Measurements from ENCODE around the gene ANO7. TPM values are rescaled to one million over a fixed set of nuclear protein-coding genes. Genes with fewer than 3 reads are reported as not detected.

ANO7 gene
- total RNA-seq, 3 donors from 2014 or later (not counting 1 experiment from before 2014, with no cell fraction given) = 0.97 to 1.4 (median 1.1) TPM

DNA sequence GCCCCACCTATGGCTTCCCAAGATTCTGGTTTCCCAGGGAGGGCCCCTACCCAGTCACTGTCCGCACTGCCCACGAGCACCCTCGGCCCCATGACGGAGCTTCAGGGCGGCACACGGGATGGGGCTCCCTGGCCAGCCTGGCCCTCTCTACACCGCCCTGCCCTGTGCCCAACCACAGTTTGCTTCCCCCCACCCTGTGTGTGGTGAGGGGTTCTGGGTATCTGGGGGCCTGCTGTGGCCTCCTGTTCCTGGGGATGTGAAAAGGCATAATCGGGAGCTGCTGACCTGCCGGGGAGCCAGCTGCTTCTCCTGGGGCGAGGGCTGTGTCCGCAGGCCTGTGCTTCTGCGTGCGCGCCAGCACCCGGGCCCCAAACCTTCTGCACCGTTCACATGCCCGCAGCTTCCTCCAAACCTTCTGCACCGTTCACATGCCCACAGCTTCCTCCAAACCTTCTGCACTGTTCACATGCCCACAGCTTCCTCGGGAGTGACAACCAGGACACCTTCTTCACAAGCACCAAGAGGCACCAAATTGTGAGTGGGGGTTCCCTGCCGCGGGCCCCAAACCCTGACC is 12.4 kb downstream of the ANO7 start:
- DNase-seq (no peak), ATAC-seq (no peak)
- Mint-ChIP-seq H3K4me3 (no peak overlapping the region), H3K9me3 (no peaks in the 10 kb centered on the region), H3K27me3 (ENCODE audit: low read depth in 2 of 2) (no peaks in the 10 kb centered on the region), H3K27ac (no peak overlapping the region), H3K4me1 (no peaks in the 10 kb centered on the region), H3K36me3 (no peaks in the 10 kb centered on the region)
- TF ChIP-seq, protein P1, sequence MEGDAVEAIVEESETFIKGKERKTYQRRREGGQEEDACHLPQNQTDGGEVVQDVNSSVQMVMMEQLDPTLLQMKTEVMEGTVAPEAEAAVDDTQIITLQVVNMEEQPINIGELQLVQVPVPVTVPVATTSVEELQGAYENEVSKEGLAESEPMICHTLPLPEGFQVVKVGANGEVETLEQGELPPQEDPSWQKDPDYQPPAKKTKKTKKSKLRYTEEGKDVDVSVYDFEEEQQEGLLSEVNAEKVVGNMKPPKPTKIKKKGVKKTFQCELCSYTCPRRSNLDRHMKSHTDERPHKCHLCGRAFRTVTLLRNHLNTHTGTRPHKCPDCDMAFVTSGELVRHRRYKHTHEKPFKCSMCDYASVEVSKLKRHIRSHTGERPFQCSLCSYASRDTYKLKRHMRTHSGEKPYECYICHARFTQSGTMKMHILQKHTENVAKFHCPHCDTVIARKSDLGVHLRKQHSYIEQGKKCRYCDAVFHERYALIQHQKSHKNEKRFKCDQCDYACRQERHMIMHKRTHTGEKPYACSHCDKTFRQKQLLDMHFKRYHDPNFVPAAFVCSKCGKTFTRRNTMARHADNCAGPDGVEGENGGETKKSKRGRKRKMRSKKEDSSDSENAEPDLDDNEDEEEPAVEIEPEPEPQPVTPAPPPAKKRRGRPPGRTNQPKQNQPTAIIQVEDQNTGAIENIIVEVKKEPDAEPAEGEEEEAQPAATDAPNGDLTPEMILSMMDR (IDR thresholded peaks at IDR 0.05) = no peak
- no peaks in the 10 kb centered on the region for H3K9me3 ChIP-seq (ENCODE audit: control insufficient read depth, insufficient read depth, low read length)
- WGBS (ENCODE audit: insufficient coverage) = 62% methylated on average over 21 of the region's 21 CpGs
- no peaks in the 10 kb centered on the region for H3K4me1 ChIP-seq (ENCODE audit: control insufficient read depth, insufficient read depth, low read length)
- H3K27me3 ChIP-seq (ENCODE audit: control insufficient read depth, insufficient read depth, low read length) = no peaks in the 10 kb centered on the region
- H3K27ac ChIP-seq (ENCODE audit: low read length) = no peak overlapping the region
- H3K36me3 ChIP-seq (ENCODE audit: control insufficient read depth, insufficient read depth, low read length) = no peaks in the 10 kb centered on the region
- intact Hi-C loops (cut with micrococcal nuclease) = no loop called here
- no peak overlapping the region for H3K4me3 ChIP-seq (ENCODE audit: low read length)

DNA sequence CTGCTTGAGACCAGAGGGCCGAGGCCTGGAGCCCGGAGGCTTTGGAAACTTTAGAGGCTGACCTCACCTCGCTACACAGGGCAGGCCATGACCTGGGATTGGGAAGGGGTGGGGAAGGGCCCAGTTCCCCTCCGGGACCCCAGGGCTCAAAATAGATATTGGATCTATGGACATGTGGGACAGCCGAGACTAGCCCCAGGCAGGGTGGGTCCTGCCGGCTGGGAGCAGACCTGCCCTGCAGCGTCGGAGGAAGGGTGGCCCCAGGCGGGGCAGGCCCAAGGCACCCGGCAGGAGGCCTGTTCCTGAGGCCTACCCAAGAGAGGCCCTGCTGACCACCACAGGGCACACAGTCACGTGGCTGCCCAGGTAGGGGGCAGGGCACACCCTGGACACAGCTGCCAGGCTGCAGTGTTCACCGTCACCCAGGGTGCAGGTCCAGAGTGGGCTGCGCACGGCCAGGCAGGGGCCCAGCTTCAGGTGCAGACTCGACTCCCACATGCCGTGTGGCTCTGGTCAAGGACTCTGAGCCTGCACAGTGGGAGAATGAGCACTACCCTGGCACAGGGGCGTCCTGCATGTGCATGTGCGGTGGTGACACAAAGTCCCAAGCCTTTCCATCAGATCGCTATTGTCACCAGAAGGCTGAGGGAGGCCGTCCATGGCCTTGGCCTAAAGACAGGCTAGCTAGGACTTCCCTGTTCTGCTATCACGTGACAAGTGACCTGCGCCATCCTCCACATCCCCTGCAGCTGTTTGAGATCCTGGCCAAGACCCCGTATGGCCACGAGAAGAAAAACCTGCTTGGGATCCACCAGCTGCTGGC is 13.2 kb downstream of the ANO7 start:
- Mint-ChIP-seq H3K4me3 (no peak overlapping the region), H3K4me1 (no peaks in the 10 kb centered on the region), H3K9me3 (no peaks in the 10 kb centered on the region), H3K27me3 (ENCODE audit: low read depth in 2 of 2) (no peaks in the 10 kb centered on the region), H3K36me3 (no peaks in the 10 kb centered on the region), H3K27ac (no peak overlapping the region)
- no peak for DNase-seq
- no peaks in the 10 kb centered on the region for H3K9me3 ChIP-seq (ENCODE audit: control insufficient read depth, insufficient read depth, low read length)
- ATAC-seq = no peak
- no peaks in the 10 kb centered on the region for H3K4me1 ChIP-seq (ENCODE audit: control insufficient read depth, insufficient read depth, low read length)
- 85% methylated on average over 24 of the region's 24 CpGs for WGBS (ENCODE audit: insufficient coverage)
- H3K4me3 ChIP-seq (ENCODE audit: low read length) = no peak overlapping the region
- TF ChIP-seq, protein P1 (IDR thresholded peaks at IDR 0.05) = no peak
- intact Hi-C loops (cut with micrococcal nuclease) = no loop called here
- H3K36me3 ChIP-seq (ENCODE audit: control insufficient read depth, insufficient read depth, low read length) = no peaks in the 10 kb centered on the region
- H3K27ac ChIP-seq (ENCODE audit: low read length) = no peak overlapping the region
- no peaks in the 10 kb centered on the region for H3K27me3 ChIP-seq (ENCODE audit: control insufficient read depth, insufficient read depth, low read length)

DNA sequence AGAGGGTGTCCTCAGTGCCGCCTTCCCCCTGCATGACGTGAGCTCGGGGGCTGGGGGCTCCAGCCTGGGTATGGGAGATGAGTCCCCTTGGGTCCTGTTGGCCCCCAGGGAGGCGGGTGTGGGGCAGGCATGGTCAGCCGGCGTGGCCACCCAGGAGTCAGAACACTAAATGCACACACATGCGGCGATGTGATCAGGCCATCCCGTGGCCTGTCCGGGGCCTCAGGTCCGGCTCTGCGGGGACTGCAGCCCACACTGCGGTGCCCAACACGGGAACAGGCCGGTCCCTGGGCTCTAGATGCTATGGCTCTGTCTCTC is 13.8 kb downstream of the ANO7 start:
- Histone ChIP-seq H3K27me3 (ENCODE audit: control insufficient read depth, insufficient read depth, low read length) (no peaks in the 10 kb centered on the region), H3K36me3 (ENCODE audit: control insufficient read depth, insufficient read depth, low read length) (no peaks in the 10 kb centered on the region), H3K4me1 (ENCODE audit: control insufficient read depth, insufficient read depth, low read length) (no peaks in the 10 kb centered on the region), H3K4me3 (ENCODE audit: low read length) (no peak overlapping the region), H3K9me3 (ENCODE audit: control insufficient read depth, insufficient read depth, low read length) (no peaks in the 10 kb centered on the region), H3K27ac (ENCODE audit: low read length) (no peak overlapping the region)
- no peak overlapping the region for H3K4me3 Mint-ChIP-seq
- no peaks in the 10 kb centered on the region for H3K4me1 Mint-ChIP-seq
- TF ChIP-seq, protein P1 (IDR thresholded peaks at IDR 0.05) = no peak
- intact Hi-C loops (cut with micrococcal nuclease) = no loop called here
- 92% methylated on average over 15 of the region's 15 CpGs for WGBS (ENCODE audit: insufficient coverage)
- no peak overlapping the region for H3K27ac Mint-ChIP-seq
- ATAC-seq = no peak
- H3K27me3 Mint-ChIP-seq (ENCODE audit: low read depth in 2 of 2) = no peaks in the 10 kb centered on the region
- H3K36me3 Mint-ChIP-seq = no peaks in the 10 kb centered on the region
- DNase-seq = no peak
- no peaks in the 10 kb centered on the region for H3K9me3 Mint-ChIP-seq
